Caco-2 (cell line): Measurements from ENCODE around the gene FNDC3B. TPM values are rescaled to one million over a fixed set of nuclear protein-coding genes. Genes with fewer than 3 reads are reported as not detected.

Source experiments
- BruUV-seq: library from RNA; stranded (reverse); fragments of 400-500 nt; replicated peaks from 2 replicates; lab custom pipeline; 2021; lab: Mats Ljungman, UMichigan
- CTCF ChIA-PET: fragments of 300-600 bp; sonication (Branson Sonifier 250); formaldehyde crosslinking; loops from one replicate; lab custom pipeline; 2022; ENCODE audit warnings: antibody characterized with exemption; lab: Charles Lee
- POLR2A ChIA-PET: fragments of 300-600 bp; sonication (Branson Sonifier 250); formaldehyde crosslinking; loops from one replicate; lab custom pipeline; 2022; ENCODE audit warnings: antibody characterized with exemption; lab: Charles Lee
- DNase-seq, 2 experiments: peaks; one replicate each; pipeline versions ENCODE4 v3.0.0 to v3.0.0-alpha.2; 2020 to 2022
- H3K27me3 ChIP-seq: replicated peaks from 2 replicates; pipeline ENCODE4 v1.6.0; 2011; ENCODE audit warnings: low read length; ENCODE audit not compliant: control insufficient read depth, insufficient read depth
- H3K36me3 ChIP-seq: 2 replicates; pipeline ENCODE4 v1.5.1; 2011; ENCODE audit warnings: low read length; ENCODE audit not compliant: control insufficient read depth, insufficient read depth
- H3K4me1 ChIP-seq: fragments of 250-450 bp; sonication (Bioruptor Pico); 2 replicates; pipeline ENCODE4 v1.5.1; 2020; ENCODE audit warnings: mild to moderate bottlenecking
- H3K4me3 ChIP-seq: 2 replicates; pipeline ENCODE4 v1.5.1; 2011; ENCODE audit warnings: low read depth, mild to moderate bottlenecking, control low read depth, low read length
- H3K9me3 ChIP-seq: fragments of 250-450 bp; sonication (Bioruptor Pico); 2 replicates; pipeline ENCODE4 v1.5.1; 2020; ENCODE audit warnings: mild to moderate bottlenecking, moderate library complexity
- H3K27ac Mint-ChIP-seq: one replicate; pipeline ENCODE4 v1.8.0; 2022; ENCODE audit warnings: mixed read lengths; ENCODE audit not compliant: unreplicated experiment
- H3K27me3 Mint-ChIP-seq: one replicate; pipeline ENCODE4 v1.8.0; 2022; ENCODE audit warnings: mixed read lengths; ENCODE audit not compliant: insufficient read depth, unreplicated experiment
- H3K36me3 Mint-ChIP-seq: one replicate; pipeline ENCODE4 v1.8.0; 2022; ENCODE audit warnings: mild to moderate bottlenecking, mixed read lengths; ENCODE audit not compliant: insufficient read depth, unreplicated experiment
- H3K4me1 Mint-ChIP-seq: one replicate; pipeline ENCODE4 v1.8.0; 2022; ENCODE audit warnings: low read depth, mixed read lengths; ENCODE audit not compliant: unreplicated experiment
- H3K4me3 Mint-ChIP-seq: one replicate; pipeline ENCODE4 v1.8.0; 2022; ENCODE audit warnings: mild to moderate bottlenecking, moderate library complexity, mixed read lengths; ENCODE audit not compliant: unreplicated experiment
- H3K9me3 Mint-ChIP-seq: one replicate; pipeline ENCODE4 v1.8.0; 2022; ENCODE audit warnings: mixed read lengths; ENCODE audit not compliant: unreplicated experiment
- intact Hi-C: fragments of 100-400 bp; cut with micrococcal nuclease; formaldehyde crosslinking; loops from one replicate; pipeline ENCODE4 v1.10.0; 2022; ENCODE audit not compliant: unreplicated experiment
- total RNA-seq: library from RNA; stranded (reverse); gene quantifications from 2 replicates; pipeline ENCODE4 v1.2.3, GENCODE V29; 2022
- TF ChIP-seq, protein P1 (sequence below), 2 experiments: fragments of 200-600 bp in 1 of 2; IDR thresholded peaks; 1 replicate in 1 of 2; 2 replicates in 1 of 2; pipeline versions ENCODE4 v1.5.1 to v1.8.0; 2011 to 2022; ENCODE audit warnings: antibody characterized with exemption in 1 of 2, control low read depth in 1 of 2, inconsistent platforms in 1 of 2, low read depth in 1 of 2, low read length in 1 of 2, mild to moderate bottlenecking in 1 of 2, moderate library complexity in 1 of 2; ENCODE audit not compliant: insufficient read depth in 1 of 2, severe bottlenecking in 1 of 2, unreplicated experiment in 1 of 2

The FNDC3B gene
- total RNA-seq, 1 experiment from 2014 or later = 59.8 TPM

DNA sequence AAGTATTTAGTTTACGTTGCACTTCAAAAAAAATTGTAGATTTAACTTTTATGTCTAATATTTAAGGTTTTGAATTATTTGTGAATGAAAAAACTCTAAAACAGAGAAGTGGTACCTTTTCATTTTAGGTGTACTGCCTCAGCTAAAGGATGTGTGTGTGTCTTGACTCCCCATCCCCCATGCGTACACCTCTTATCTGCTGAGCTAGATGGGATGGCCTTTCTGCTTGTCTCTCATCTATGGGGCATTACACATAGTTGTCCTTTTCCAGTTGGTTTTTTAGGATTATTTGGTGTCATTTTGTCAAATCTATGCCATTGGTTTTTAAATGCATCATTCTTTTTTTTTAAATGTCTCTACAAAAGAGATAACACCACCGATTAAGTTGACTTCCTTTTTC, 110.9 kb downstream of the FNDC3B start:
- ChIA-PET CTCF (no interaction called here), POLR2A (no interaction called here)
- Histone ChIP-seq H3K4me1 (0 out of 2 replicates have a peak, but pooled peaks cover 6% of the 10 kb centered on the region), H3K9me3 (no peaks in the 10 kb centered on the region), H3K4me3 (no peak overlapping the region), H3K36me3 (no peaks in the 10 kb centered on the region), H3K27me3 (no peaks in the 10 kb centered on the region)
- no peak for DNase-seq
- TF ChIP-seq, protein P1, sequence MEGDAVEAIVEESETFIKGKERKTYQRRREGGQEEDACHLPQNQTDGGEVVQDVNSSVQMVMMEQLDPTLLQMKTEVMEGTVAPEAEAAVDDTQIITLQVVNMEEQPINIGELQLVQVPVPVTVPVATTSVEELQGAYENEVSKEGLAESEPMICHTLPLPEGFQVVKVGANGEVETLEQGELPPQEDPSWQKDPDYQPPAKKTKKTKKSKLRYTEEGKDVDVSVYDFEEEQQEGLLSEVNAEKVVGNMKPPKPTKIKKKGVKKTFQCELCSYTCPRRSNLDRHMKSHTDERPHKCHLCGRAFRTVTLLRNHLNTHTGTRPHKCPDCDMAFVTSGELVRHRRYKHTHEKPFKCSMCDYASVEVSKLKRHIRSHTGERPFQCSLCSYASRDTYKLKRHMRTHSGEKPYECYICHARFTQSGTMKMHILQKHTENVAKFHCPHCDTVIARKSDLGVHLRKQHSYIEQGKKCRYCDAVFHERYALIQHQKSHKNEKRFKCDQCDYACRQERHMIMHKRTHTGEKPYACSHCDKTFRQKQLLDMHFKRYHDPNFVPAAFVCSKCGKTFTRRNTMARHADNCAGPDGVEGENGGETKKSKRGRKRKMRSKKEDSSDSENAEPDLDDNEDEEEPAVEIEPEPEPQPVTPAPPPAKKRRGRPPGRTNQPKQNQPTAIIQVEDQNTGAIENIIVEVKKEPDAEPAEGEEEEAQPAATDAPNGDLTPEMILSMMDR (IDR thresholded peaks at IDR 0.05; ENCODE audit: insufficient read depth in 1 of 2, low read depth in 1 of 2, low read length in 1 of 2, severe bottlenecking in 1 of 2, unreplicated experiment in 1 of 2) = no peak
- Mint-ChIP-seq H3K27me3 (no peaks in the 10 kb centered on the region), H3K4me1 (peaks cover 16% of the 10 kb centered on the region), H3K36me3 (peaks cover 10% of the 10 kb centered on the region), H3K9me3 (no peaks in the 10 kb centered on the region), H3K27ac (no peak overlapping the region), H3K4me3 (no peak overlapping the region)
- BruUV-seq = no TSS peak
- intact Hi-C loops = no loop called here

DNA sequence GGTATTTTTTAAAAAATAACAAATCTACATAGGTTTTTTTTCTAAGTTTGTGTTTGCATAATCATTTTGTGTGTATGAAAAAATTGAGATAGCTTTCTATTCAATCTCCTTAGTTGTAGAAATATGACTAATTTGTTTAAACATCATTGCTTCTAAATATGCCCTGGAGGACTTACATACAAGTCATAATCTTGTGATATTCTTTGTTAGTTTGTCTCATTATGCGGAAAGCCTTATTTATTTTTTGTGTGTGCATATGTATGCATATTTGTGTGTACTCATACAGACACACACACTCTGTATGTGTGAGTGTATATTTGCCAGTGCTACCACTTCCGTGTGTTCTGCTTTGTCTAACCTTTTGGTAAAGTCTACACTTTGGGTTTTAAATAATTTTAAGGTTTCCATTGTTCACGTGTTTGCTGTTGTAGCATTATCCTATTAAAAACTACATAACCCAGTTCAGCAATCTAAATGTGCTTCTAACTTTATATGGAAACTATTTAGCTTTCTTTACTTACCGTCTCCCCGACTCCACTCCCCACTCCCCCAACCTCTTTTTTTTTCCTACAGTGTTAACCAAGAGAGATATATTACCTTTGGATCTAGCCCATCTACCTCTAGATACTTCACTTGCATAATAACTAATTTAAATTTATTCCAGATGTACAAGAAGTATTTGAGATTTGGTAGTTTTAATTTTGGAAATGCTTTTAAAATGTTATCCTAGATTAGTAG, 111.7 kb downstream of the FNDC3B start:
- Mint-ChIP-seq H3K9me3 (no peaks in the 10 kb centered on the region), H3K4me3 (no peak overlapping the region), H3K27me3 (no peaks in the 10 kb centered on the region), H3K4me1 (peaks cover 16% of the 10 kb centered on the region), H3K27ac (no peak overlapping the region), H3K36me3 (peaks cover 8% of the 10 kb centered on the region)
- no peak overlapping the region for H3K4me3 ChIP-seq
- H3K4me1 ChIP-seq = 0 out of 2 replicates have a peak, but pooled peaks cover 6% of the 10 kb centered on the region
- TF ChIP-seq, protein P1 (IDR thresholded peaks at IDR 0.05; ENCODE audit: insufficient read depth in 1 of 2, low read depth in 1 of 2, low read length in 1 of 2, severe bottlenecking in 1 of 2, unreplicated experiment in 1 of 2) = no peak
- ChIA-PET POLR2A (no interaction called here), CTCF (no interaction called here)
- intact Hi-C loops = no loop called here
- no peaks in the 10 kb centered on the region for H3K27me3 ChIP-seq
- no peaks in the 10 kb centered on the region for H3K9me3 ChIP-seq
- no TSS peak for BruUV-seq
- H3K36me3 ChIP-seq = no peaks in the 10 kb centered on the region
- DNase-seq = no peak

DNA sequence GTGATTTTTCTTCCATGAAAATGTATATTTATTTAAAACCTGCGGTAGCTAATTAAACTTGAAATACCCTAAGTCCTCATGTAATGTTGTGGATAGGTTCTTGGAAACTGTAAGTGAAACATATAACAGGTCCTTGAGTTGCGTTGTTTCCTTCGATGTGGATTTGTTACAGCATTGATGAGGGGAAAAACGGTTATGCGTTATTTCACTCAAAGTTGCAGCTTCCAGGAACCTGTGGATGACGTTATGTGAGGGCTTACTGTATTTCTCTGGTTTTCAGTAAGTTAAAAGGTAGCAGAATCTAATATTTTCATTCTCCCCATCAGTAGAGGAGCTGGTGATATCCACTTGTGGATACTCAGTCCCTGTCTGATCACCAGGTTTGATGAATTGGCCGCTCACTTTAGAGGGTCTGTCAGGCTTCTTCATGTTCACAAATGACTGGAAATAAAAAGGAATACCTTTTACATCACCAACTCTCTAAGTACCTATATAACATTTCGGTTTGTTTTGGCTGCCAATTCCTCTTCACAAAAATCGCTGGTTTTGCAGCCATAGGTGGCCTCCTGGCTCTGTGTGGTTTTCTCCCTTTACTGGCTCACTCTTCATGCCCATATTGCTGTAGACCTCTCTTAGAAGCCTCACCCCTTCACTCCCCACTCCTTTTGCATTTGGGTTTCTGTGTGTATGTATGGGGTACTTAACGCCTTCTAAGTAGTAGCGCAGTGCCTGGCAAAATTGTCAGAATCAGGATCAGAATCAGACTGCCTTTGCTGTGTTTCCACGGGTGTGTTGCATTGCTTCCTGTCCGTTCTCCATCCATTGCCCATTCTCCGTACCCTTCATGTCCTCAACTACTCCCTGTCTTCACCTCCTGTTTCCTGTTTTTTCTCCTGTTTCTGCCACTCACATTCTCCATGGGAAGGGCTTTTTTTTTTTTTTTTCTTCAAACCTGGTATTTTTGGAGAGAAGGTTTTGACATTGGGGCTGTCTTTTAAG, 112.6 kb downstream of the FNDC3B start:
- no peak overlapping the region for H3K4me3 Mint-ChIP-seq
- H3K27ac Mint-ChIP-seq = no peak overlapping the region
- DNase-seq = no peak
- peaks cover 16% of the 10 kb centered on the region for H3K4me1 Mint-ChIP-seq
- H3K9me3 Mint-ChIP-seq = no peaks in the 10 kb centered on the region
- BruUV-seq = no TSS peak
- H3K27me3 ChIP-seq = no peaks in the 10 kb centered on the region
- no peaks in the 10 kb centered on the region for H3K9me3 ChIP-seq
- H3K36me3 ChIP-seq = no peaks in the 10 kb centered on the region
- intact Hi-C loops = no loop called here
- TF ChIP-seq, protein P1 (IDR thresholded peaks at IDR 0.05; ENCODE audit: insufficient read depth in 1 of 2, low read depth in 1 of 2, low read length in 1 of 2, severe bottlenecking in 1 of 2, unreplicated experiment in 1 of 2) = no peak
- no peaks in the 10 kb centered on the region for H3K27me3 Mint-ChIP-seq
- ChIA-PET CTCF (no interaction called here), POLR2A (no interaction called here)
- peaks cover 5% of the 10 kb centered on the region for H3K36me3 Mint-ChIP-seq
- H3K4me3 ChIP-seq = no peak overlapping the region
- 0 out of 2 replicates have a peak, but pooled peaks cover 6% of the 10 kb centered on the region for H3K4me1 ChIP-seq
